Measurements from ENCODE around the gene AK8.

AK8 gene

DNA sequence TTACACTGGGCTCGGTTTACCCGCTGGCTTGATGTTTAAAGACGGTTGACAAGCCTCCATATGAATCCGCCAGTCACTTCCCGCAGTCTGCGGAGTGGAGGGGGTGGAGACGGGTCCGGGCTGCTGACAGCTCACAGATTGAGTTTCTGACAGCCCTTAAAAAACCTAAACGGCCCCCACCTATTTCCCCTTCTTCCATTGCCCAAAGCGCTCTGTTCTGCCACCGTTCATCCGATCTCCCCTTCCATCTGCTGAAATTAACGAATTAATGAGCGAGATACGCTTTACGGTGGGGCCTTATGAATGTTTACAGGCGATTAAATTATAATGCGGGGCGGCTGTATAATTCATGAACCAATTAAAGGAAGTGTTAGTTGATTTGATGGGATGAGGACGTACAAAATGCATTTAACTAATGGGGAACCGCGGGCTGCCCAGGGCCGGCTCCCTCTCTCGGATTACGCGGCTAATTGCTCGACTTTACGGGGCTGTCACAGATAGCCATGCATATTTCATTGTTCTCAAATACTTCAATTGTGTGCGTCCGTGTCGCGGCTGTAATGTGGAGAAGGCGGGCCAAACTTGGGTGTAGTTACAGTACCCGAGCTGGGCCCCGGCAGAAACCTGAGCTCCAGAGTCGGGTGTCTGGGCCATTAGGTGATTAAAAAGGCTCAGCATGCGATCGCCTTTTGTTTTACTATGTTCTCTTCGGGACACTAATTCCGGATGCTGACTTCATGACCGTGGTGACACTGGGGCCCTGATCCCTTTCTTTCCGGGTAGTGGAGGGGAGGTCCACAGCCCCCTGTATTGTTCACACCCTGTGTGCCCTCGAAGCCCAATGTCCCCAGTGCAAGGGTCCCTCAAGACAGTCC, 133.0 kb downstream of the AK8 start:
- no peak for TF ChIP-seq CTCF (IDR thresholded peaks at IDR 0.05; ENCODE audit: extremely low read depth, missing control alignments)
- DNase-seq (ENCODE audit: low spot score), result no peak

GRCh38 chr9:132743931-132744479, 134.1 kb downstream of the AK8 start:
- DNase-seq (ENCODE audit: low spot score), result no peak
- no peak for TF ChIP-seq CTCF (IDR thresholded peaks at IDR 0.05; ENCODE audit: extremely low read depth, missing control alignments)

DNA sequence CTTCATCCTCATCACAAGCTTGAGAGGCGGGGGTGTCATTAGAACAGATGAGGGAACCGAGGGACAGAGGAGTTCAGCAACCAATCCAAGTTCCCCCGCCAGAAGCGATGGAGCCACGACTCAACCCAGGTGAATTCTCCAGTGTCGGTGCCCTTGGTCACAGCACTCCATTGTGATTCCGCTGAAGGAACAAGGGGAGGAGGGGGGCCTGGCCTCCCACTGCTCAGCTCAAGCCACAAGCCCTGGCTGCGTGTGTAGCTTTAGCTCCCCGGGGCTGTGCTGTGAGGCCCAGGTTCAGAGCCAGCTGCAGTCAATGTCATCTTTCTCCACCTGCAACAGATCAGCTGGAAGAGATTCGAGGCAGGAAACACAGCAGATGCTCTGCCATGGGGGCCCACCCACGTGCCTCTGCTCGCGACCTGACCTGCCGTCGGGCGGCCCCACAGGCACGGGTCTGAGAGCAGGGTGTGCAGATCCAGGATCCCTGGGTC, 135.2 kb downstream of the AK8 start:
- TF ChIP-seq CTCF (IDR thresholded peaks at IDR 0.05; ENCODE audit: extremely low read depth, missing control alignments), result no peak
- no peak for DNase-seq (ENCODE audit: low spot score)

GRCh38 chr9:132740526-132741309, 137.4 kb downstream of the AK8 start:
- no peak for TF ChIP-seq CTCF (IDR thresholded peaks at IDR 0.05; ENCODE audit: extremely low read depth, missing control alignments)
- no peak for DNase-seq (ENCODE audit: low spot score)

- DNase-seq (ENCODE audit: low spot score), result no peak
- TF ChIP-seq CTCF (IDR thresholded peaks at IDR 0.05; ENCODE audit: extremely low read depth, missing control alignments), result no peak
These were observed 138.3 kb downstream of the AK8 start for GRCh38 chr9:132739710-132740310.

- no peak for DNase-seq (ENCODE audit: low spot score)
- TF ChIP-seq CTCF (IDR thresholded peaks at IDR 0.05; ENCODE audit: extremely low read depth, missing control alignments), result no peak
These were observed 144.7 kb downstream of the AK8 start for GRCh38 chr9:132733260-132733815.

All from GM20000 (cell line).